ENCODE results near the gene INTS6. TPM values are rescaled to one million over a fixed set of nuclear protein-coding genes. Genes with fewer than 3 reads are reported as not detected.

Gene INTS6
- total RNA-seq, 1 donor from 2014 or later: 36.4 TPM

DNA sequence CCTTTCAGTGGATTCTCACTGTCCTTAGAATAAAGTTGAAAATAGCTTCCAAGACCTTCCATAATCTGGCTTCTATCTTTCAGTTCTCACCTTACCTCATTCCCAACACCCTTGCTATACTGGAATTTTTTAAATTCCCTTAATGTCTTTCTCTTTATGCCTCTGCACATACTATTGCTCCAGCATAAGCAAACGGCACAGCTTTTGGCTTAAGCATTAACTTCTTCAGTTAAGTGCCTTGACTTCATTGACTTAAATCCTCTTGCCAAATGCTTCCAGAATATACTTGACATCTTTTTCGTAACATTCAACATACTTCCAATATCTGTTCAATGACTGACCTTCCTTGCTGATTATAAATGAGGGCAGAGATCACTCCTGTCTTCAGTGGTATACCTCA, 79.4 kb downstream of the INTS6 start:
- H3K27me3 Mint-ChIP-seq (ENCODE audit: unreplicated experiment): no peaks in the 10 kb centered on the region
- H3K4me3 Mint-ChIP-seq (ENCODE audit: unreplicated experiment): no peak overlapping the region
- TF ChIP-seq, protein P1, sequence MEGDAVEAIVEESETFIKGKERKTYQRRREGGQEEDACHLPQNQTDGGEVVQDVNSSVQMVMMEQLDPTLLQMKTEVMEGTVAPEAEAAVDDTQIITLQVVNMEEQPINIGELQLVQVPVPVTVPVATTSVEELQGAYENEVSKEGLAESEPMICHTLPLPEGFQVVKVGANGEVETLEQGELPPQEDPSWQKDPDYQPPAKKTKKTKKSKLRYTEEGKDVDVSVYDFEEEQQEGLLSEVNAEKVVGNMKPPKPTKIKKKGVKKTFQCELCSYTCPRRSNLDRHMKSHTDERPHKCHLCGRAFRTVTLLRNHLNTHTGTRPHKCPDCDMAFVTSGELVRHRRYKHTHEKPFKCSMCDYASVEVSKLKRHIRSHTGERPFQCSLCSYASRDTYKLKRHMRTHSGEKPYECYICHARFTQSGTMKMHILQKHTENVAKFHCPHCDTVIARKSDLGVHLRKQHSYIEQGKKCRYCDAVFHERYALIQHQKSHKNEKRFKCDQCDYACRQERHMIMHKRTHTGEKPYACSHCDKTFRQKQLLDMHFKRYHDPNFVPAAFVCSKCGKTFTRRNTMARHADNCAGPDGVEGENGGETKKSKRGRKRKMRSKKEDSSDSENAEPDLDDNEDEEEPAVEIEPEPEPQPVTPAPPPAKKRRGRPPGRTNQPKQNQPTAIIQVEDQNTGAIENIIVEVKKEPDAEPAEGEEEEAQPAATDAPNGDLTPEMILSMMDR (IDR thresholded peaks at IDR 0.05): no peak
- no peak for DNase-seq (ENCODE audit: extremely low spot score, unreplicated experiment)
- peaks cover 40% of the 10 kb centered on the region for H3K36me3 Mint-ChIP-seq (ENCODE audit: unreplicated experiment)
- no peaks in the 10 kb centered on the region for H3K9me3 Mint-ChIP-seq (ENCODE audit: unreplicated experiment)
- H3K27ac Mint-ChIP-seq (ENCODE audit: unreplicated experiment): no peak overlapping the region
- peaks cover 5% of the 10 kb centered on the region for H3K4me1 Mint-ChIP-seq (ENCODE audit: unreplicated experiment)

DNA sequence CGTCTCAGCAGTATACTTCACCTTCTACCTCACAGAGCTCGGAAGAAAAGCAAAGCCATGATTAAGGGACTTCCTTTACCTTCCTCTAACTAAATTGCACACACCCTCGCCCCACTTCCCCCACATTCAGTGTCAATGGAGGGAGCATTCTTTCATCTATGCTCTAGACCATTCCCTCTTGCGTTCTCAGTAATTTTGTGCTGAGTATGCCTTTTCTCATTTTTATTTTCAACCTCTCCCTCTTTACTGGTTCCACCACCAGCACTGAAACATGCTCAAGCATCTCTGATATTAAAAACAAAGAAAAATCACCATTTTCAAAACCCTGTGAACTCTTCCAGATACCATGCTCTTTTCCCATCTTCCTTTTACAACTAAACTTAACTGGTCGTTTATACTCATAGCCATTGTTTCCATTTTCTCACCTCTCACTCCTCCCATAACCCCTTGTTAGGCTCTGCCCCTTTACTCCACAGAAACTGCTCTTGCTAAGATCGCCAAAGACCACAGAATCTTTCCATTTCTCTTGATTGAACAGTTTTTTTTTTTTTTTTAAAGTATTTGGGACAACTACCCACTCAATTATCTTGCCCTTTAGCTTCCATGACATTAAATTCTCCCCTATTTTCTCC, 81.0 kb downstream of the INTS6 start:
- no peak for DNase-seq (ENCODE audit: extremely low spot score, unreplicated experiment)
- TF ChIP-seq, protein P1 (IDR thresholded peaks at IDR 0.05): no peak
- Mint-ChIP-seq H3K27me3 (ENCODE audit: unreplicated experiment) (no peaks in the 10 kb centered on the region), H3K4me1 (ENCODE audit: unreplicated experiment) (peaks cover 5% of the 10 kb centered on the region), H3K36me3 (ENCODE audit: unreplicated experiment) (peaks cover 32% of the 10 kb centered on the region), H3K4me3 (ENCODE audit: unreplicated experiment) (no peak overlapping the region), H3K9me3 (ENCODE audit: unreplicated experiment) (no peaks in the 10 kb centered on the region), H3K27ac (ENCODE audit: unreplicated experiment) (no peak overlapping the region)

DNA sequence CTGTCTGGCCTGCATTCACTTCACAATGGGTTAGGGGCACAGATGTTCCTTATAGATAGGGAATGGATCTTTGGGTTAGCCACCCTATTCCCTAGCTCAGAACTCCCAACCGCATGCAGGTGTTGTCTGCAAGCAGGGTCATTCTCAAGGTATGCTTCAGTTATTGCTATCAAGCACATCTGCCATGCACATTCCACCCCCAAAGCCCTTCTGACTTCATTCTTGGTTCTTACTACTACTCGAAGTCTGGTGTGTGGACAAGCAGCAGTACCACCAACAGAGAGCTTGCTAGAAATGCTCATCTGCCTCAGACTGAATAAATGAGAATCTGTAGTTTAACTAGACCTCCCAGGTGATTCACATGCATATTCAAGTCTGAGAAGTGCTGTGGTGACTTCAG, 82.0 kb downstream of the INTS6 start:
- no peaks in the 10 kb centered on the region for H3K27me3 Mint-ChIP-seq (ENCODE audit: unreplicated experiment)
- TF ChIP-seq, protein P1 (IDR thresholded peaks at IDR 0.05): no peak
- H3K27ac Mint-ChIP-seq (ENCODE audit: unreplicated experiment): no peak overlapping the region
- H3K9me3 Mint-ChIP-seq (ENCODE audit: unreplicated experiment): no peaks in the 10 kb centered on the region
- H3K4me1 Mint-ChIP-seq (ENCODE audit: unreplicated experiment): peaks cover 5% of the 10 kb centered on the region
- H3K36me3 Mint-ChIP-seq (ENCODE audit: unreplicated experiment): peaks cover 30% of the 10 kb centered on the region
- no peak overlapping the region for H3K4me3 Mint-ChIP-seq (ENCODE audit: unreplicated experiment)
- DNase-seq (ENCODE audit: extremely low spot score, unreplicated experiment): no peak

DNA sequence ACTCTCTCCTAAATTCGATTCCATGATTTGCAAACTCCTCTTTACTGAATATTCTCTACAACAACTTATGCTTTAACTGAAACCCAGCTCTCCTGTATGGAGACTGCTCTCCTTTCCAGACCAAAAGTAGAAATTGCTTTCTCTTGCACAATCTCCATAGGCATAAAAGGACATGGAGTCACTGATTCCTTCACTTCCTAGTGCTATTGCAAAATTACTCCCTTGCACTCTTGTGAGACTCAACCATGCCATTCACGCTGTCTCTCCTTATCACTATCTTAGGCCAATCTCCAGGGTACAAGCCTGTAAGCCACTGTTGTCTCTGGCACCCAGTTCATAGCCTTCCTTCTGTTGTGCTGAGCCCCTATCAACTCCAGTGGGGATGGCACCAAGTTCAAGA, 82.7 kb downstream of the INTS6 start:
- H3K4me3 Mint-ChIP-seq (ENCODE audit: unreplicated experiment): no peak overlapping the region
- peaks cover 5% of the 10 kb centered on the region for H3K4me1 Mint-ChIP-seq (ENCODE audit: unreplicated experiment)
- TF ChIP-seq, protein P1 (IDR thresholded peaks at IDR 0.05): no peak
- DNase-seq (ENCODE audit: extremely low spot score, unreplicated experiment): no peak
- peak overlapping the region; percentile 20 for H3K27ac Mint-ChIP-seq (ENCODE audit: unreplicated experiment)
- H3K9me3 Mint-ChIP-seq (ENCODE audit: unreplicated experiment): no peaks in the 10 kb centered on the region
- H3K27me3 Mint-ChIP-seq (ENCODE audit: unreplicated experiment): no peaks in the 10 kb centered on the region
- H3K36me3 Mint-ChIP-seq (ENCODE audit: unreplicated experiment): peaks cover 29% of the 10 kb centered on the region

DNA sequence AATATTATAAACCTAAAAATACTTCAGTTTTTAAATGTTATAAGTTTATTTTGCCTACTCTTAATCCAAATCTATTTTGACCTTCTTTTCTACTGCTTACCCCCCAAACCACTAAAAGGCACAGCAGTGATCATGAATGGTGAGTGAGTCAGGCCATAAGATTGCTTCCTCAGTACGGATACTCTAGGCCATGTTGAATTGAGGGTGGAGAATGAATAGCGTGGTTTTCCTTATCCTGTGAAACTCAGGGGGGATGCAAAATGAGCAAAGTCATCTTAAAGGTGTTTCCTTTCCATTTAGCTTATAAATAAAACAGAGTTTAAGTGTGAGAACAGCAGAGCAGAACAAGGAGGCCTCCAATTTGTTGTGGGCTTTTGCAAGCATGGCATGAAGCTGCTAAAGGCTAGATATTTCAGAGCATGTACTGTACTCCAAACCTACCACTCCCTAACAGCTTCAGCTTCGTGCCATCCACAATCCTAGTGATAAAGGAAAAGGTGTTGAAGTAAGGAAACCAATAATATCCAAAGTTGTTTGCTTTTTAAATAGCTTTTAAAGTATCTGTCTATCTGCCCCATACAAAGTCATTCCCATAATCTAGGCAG, 88.3 kb downstream of the INTS6 start:
- no peak overlapping the region for H3K27ac Mint-ChIP-seq (ENCODE audit: unreplicated experiment)
- TF ChIP-seq, protein P1 (IDR thresholded peaks at IDR 0.05): no peak
- no peaks in the 10 kb centered on the region for H3K4me1 Mint-ChIP-seq (ENCODE audit: unreplicated experiment)
- no peaks in the 10 kb centered on the region for H3K9me3 Mint-ChIP-seq (ENCODE audit: unreplicated experiment)
- no peak overlapping the region for H3K4me3 Mint-ChIP-seq (ENCODE audit: unreplicated experiment)
- H3K27me3 Mint-ChIP-seq (ENCODE audit: unreplicated experiment): no peaks in the 10 kb centered on the region
- no peak for DNase-seq (ENCODE audit: extremely low spot score, unreplicated experiment)
- peaks cover 61% of the 10 kb centered on the region for H3K36me3 Mint-ChIP-seq (ENCODE audit: unreplicated experiment)

All from osteocyte (in vitro differentiated cells).